ENCODE data around the gene SEMG1.

The SEMG1 gene

GRCh38 chr20:45206725-45207124 lies at the start of gene SEMG1:
Gene SEMG1 (plus strand): TSS chr20:45207033. CDS start chr20:45207054, 21 bp downstream.
- no peak for DNase-seq

GRCh38 chr20:45157962-45158361 lies 48.9 kb upstream of the SEMG1 start:
- DNase-seq = no peak

DNA sequence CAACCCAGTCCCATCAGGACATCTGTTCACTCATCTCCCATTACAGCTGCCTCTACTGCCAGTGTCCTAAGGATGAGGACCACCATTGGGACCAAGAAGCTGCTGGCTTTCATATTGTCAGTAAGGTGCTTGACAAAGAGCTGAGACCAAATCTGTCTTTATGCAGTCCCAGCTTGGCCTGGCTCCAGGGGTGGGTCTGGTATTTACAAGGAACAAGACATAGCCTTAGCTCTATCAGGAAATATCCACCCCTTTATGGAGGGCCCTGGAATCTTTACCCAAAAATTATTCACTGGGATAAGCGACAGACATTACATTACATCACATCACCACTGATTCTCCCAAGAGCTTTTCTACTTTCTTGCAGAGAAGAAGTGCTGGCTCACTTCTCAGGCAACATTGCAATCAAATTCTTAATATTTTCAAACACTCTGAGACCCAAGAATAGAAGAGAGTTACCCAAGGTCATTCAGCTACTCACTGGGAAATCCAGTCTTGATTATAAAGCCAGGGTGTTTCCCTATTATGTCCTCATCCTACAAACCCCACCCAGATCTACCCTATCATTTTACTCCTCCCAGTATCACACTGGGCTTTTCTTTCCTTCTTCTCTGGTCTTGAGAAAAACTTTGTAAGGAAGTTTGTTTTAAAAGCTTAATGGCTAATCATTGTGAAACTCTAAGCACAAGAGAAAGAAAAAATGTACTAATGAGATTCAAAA lies 43.6 kb upstream of the SEMG1 start:
- DNase-seq = no peak

DNA sequence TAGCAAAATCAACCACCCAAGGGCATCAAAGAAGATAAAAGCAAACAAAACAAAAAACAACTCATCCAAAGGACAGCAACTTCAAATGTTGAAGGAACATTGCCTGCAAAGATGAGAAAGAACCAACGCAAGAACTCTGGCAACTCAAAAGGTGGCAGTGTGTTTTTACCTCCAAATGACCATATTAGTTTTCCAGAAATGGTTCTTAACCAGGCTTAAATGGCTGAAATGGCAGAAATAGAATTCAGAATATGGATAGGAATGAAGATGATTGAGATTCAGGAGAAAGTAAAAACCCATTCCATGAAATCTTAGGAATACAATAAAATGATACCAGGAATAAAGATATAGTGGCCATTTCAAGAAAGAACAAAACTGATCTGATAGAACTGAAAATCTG lies 41.9 kb upstream of the SEMG1 start:
- no peak for DNase-seq

DNA sequence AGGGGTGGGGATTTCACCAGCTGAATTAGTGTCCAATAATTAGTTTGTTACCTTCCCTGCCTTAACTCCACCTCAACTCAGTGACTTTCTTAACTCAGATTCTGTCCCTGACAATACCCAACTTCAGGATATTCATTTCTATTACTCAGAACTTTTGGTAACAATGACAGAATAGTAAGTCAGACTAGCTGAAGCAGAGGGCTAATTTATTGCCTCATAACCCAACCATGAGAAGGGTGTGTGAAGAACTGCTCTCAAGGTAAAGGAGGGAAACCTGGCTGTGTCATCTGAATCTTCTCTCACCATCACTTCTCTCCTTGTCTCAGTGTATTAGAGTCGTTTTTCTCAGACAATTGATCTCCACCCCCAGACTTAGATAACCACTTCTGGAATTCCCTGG lies 33.3 kb upstream of the SEMG1 start:
- DNase-seq = no peak

DNA sequence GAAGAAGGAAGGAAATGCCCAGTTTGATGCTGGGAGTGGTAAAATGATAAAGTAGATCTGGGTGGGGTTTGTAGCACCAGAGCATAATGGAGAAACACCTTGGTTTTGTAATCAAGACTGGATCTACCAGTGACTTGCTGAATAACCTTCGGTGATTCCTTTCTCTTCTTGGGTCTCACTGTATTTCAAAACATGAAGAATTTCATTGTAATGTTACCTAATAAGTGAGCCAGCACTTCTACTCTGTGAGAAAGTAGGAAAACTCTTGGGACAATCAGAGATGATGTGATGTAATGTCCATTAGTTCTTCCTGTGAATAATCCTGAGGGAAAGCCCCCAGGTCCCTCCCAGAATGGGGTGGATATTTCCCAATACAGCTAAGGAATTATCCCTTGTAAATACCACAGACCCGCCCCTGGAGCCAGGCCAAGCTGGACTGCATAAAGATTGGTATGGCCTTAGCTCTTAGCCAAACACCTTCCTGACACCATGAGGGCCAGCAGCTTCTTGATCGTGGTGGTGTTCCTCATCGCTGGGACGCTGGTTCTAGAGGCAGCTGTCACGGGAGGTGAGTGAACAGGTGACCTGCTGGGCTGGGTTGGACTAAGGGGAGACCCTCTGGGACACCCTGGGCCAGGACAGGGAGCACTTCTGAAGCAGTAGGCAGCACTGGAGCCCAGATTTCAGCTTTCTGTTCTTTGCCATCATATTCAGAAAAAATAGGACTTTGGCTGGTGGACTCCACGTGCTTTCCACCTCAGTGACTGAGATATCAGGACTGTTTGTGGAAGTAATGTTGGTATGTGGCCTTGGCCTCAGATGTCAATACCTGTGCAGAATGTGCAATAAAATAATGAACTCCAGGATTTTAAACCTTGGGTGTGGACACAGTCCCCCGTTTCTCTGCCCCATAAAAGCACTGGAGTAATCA lies 32.1 kb upstream of the SEMG1 start, which contains the start of gene PI3:
Gene PI3, plus strand, starts transcription at position 469 of the 931 bp plus-strand sequence. Its CDS starts 21 bp downstream, at position 490.
- no peak for DNase-seq

DNA sequence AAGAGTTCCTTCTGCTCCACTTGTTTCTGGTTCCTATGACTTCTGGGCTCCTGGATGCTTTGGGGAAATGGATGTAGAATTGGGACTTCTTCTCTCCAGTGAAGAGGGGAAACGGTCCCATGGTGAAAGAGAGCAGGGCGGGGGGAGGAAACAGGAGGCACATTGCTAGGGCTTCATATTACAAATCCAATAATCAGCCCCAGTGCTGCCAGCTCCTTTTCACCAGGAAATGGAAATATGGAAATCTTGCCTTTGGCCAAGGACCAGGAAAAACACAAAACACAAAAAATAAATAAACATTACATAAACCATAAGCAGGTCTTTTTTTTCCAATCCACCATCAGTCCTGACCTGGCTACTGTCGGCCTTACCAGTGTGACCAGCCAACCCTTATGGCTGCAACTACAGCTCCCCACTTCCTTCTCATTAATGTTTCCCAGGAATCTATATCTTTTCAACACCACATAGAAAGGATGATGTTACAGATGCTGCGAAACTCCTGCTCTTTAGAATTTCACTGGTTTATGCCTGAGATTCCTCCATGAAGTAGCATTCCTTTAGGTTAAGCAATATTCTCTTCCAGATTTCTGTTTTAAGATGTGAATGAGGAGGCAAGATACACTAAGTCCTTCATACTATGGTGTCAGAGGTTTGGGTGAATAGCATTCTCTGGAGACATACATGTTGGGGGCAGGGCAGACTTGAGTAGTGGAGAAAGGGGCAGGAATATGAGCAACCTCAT lies 30.1 kb upstream of the SEMG1 start:
- no peak for DNase-seq

- no peak for DNase-seq
Measured at GRCh38 chr20:45179166-45179565, 27.7 kb upstream of the SEMG1 start.

DNA sequence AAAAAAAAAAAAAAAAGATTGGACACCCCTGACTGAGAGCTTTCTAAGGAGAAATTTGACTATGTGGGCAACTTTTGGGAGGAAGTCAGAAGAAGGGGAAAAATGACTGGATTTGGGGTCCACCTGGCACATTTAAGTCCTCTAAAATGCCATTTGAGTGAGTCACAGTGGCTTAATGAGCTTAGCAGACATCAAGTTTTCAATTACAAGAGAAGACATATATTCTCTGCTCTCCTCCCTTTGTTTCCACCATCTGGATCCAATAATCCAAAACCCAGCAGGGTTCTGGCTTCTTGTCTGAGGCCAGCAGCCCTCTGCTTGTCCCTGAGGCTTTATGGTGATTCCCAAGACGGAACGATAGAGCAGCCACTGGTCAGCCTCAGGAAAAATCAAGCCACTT lies 25.2 kb upstream of the SEMG1 start:
- DNase-seq = no peak

- DNase-seq = no peak
Measured at GRCh38 chr20:45183084-45183483, 23.7 kb upstream of the SEMG1 start.

DNA sequence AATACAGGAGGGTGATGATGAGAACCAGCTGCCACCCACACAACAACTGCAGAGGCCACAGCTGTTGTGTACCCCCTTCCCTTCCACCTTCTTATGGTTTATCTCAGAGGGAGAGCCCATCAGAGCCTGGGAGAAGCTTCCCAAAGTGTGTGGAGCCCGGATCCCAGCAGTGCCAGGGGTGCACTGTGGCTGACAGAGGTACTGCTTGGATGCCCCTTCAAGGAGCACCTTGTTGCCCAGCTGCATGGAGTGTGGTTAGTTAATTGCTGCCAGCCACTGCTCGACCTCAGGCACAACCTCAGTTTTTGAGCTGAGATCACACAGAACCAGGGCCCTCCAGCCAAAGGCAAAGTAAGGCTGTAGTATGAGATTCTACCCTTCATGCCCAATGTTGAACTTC lies 19.1 kb upstream of the SEMG1 start:
- DNase-seq = no peak

DNA sequence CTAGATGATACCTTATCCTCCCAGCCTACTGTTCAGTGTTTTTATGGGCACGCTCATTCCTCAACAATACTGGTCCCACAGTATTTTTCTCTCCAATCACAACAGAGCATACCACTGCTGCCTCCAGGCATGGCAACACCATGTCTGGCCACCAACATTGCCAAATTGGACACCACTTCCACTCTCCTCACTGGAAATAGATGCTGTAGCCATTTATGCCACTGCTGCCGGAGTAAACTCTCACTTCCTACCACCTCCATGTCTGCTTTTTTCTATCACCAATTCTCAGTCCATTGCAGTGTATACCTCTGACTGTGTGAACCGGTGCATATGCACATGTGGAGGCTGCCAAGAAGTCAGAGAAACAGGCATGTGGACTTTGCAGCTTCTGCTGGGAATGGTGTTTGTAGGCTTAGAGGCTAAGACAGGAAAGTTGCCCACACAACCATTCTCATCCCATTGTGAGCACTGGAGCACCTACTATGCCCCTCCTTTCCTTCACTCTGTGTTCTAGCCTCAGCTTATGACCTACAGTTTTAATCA lies 17.7 kb upstream of the SEMG1 start:
- DNase-seq = no peak

DNA sequence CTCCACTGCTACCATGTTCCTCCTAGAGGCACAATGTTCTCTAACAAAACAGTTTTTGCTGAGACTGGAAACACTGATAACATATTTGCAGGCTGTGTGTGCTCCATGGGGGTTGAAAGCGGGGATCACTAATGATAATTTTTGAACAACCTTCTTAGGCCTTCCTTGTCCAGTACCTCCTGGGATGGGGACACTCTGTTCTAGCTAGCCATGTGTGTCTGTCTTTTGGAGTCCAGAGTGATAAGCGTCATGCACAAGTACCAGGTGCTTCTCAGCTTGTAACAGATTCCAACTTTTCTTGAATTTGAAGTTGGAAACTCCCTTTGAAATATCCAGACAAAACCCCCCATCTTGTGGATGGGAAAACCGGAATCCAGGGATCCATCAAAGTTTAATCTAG lies 17.0 kb upstream of the SEMG1 start:
- no peak for DNase-seq

DNA sequence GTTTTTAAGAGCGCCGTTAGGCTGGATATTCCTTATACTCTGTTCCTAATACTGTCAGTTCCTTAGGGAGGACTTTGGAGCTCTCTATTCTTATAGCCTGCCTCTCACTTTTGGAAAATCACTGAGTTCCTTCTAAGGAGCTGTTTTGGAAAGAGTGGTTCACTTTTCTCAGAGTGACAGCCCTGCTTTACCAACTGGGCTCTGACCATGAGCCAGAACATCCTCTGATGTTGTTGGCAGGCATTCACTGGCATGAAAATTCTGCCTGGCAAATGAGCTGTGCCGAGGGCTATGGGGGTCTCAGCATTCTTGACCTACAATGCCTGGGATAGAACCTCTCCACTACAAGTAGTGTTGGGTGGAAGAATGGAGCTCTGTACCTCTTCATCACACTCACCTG lies 14.9 kb upstream of the SEMG1 start:
- DNase-seq = no peak

DNA sequence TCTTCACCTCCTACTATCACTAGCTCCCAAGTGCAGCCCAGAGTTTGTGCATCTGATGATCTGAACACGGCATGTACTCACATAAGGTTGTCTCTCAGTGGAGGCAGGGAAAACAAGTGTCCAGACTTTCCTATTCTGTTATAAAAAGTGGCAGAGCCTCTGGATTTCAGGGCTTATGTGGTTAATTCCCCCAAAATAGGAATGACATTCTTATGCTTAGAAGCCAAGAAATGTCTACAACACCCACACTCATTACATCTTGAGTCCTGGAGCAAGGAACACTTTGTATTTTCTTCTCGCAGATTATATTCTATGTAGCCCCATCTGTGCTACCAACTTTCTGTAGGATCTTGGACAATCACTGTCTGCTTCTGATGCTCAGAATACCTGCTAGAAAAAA lies 13.5 kb upstream of the SEMG1 start:
- DNase-seq = no peak

- DNase-seq = no peak
Measured at GRCh38 chr20:45209924-45210323, 3.1 kb downstream of the SEMG1 start.

DNA sequence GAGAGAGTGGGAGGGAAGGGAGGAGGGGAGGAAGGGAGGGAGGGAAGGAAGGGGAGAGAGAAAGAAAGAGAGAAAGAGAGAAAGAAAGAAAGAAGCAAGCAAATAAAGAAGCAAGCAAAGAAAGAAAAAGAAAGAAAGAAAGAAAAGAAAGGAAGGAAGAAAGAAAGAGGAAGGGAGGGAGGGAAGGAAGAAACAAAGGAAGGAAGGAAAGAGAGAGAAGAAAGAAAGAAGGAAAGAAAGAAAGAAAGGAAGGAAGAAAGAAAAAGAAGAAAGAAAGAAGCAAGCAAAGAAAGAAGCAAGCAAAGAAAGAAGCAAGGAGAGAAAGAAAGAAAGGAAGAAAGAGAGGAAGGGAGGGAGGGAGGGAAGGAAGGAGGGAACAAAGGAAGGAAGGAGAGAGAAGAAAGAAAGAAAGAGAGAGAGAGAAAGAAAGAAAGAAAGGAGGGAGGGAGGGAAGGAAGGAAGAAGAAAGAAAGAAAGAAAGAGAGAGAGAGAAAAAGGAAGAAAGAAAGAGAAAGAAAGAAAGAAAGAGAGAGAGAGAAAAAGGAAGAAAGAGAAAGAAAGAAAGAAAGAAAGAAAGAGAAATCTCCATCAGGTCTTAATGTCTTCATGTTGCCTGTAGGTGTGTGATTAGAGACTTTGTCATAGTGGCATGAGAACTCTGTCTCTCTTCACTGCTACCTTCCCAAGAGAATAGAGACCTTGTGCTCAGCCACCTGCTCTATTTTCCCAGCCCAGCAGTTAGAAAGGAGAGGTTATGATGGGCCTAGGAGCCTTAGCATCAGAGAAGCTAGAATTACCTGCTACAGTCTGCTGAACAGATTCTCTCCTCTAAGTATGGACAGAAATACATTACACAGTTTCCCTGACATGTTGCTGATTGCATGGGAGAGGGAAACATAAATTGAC lies 5.0 kb downstream of the SEMG1 start:
- no peak for DNase-seq

- DNase-seq = no peak
Measured at GRCh38 chr20:45212836-45213235, 6.0 kb downstream of the SEMG1 start.

GRCh38 chr20:45218124-45218523 lies 11.3 kb downstream of the SEMG1 start:
- DNase-seq = no peak

DNA sequence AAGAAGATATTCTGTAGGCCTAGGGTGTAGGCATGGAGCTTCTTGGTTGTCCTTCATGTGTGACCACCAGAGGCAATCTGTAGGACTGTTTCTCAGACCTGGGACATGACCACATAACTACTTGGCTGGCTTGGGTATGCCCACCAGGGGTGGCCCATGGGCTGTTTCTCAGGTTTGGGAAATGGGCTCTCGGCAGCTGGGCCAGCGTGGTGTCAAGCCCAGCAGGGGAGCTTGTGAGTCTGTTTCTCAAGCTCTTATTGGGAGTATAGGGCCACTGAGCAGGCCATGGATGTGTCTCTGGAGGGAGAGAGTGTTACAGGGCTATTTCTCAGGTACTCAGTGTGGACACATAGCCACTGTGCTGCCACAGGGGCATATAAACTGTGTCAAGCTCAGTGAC lies 11.8 kb downstream of the SEMG1 start:
- no peak for DNase-seq

DNA sequence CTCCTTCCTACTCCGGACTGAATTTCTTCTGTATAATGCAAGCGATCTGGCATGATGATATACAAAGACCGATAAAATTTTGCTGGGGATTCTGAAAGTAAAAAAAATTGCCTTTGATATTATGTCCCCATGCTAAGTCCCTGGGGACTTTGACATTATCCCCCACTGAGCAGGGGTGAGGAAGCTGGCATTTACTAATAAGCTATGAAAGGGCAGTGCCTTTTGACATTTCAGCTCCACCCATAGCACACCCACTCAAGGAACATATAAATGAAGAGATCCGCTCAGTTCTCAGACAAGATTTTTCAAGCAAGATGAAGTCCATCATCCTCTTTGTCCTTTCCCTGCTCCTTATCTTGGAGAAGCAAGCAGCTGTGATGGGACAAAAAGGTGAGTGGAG lies 14.2 kb downstream of the SEMG1 start, which contains the start of gene SEMG2:
Gene SEMG2, plus strand, starts transcription at position 298 of the 400 bp plus-strand sequence. Its CDS starts 17 bp downstream, at position 315.
- DNase-seq = no peak

DNA sequence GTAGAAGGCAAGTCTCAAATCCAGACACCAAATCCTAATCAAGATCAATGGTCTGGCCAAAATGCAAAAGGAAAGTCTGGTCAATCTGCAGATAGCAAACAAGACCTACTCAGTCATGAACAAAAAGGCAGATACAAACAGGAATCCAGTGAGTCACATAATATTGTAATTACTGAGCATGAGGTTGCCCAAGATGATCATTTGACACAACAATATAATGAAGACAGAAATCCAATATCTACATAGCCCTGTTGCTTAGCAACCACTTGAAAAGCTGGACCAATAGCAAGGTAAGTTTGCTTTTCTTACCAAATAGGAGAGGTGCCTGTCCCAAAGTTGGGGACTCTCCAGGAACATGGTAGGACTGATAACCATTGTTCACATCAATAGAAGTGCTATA lies 16.3 kb downstream of the SEMG1 start:
- DNase-seq = no peak
